Neural cell (in vitro differentiated cells): ENCODE results near the gene LAMA5. TPM values are rescaled to one million over a fixed set of nuclear protein-coding genes. Genes with fewer than 3 reads are reported as not detected.

Source experiments
- H2AFZ ChIP-seq: fragments of 200-600, 300-800 bp; sonication (generic), shearing (Covaris generic); 2 replicates; pipeline ENCODE4 v1.6.0; 2014; ENCODE audit warnings: low read depth, mild to moderate bottlenecking, antibody characterized with exemption, low read length, moderate library complexity
- H3F3A ChIP-seq: fragments of 200-600 bp; shearing (Covaris generic); 2 replicates; pipeline ENCODE4 v1.6.1; 2016; ENCODE audit warnings: mild to moderate bottlenecking, moderate library complexity, mixed read lengths, antibody characterized with exemption, low read length; ENCODE audit not compliant: insufficient read depth, poor library complexity, severe bottlenecking
- H3K27ac ChIP-seq: fragments of 200-600, 300-800 bp; sonication (generic), shearing (Covaris generic); 2 replicates; pipeline ENCODE4 v1.5.1; 2014; ENCODE audit warnings: mild to moderate bottlenecking, low read length, moderate library complexity
- H3K27me3 ChIP-seq: fragments of 300-800, 200-600 bp; sonication (generic), shearing (Covaris generic); 2 replicates; pipeline ENCODE4 v1.6.0; 2014; ENCODE audit warnings: mild to moderate bottlenecking, low read depth, low read length, moderate library complexity; ENCODE audit not compliant: insufficient read depth
- H3K36me3 ChIP-seq: fragments of 300-800, 200-600 bp; sonication (generic), shearing (Covaris generic); 2 replicates; pipeline ENCODE4 v1.5.1; 2014; ENCODE audit warnings: mild to moderate bottlenecking, antibody characterized with exemption, low read length, moderate library complexity; ENCODE audit not compliant: insufficient read depth
- H3K4me2 ChIP-seq: fragments of 300-800, 200-600 bp; sonication (generic), shearing (Covaris generic); 2 replicates; pipeline ENCODE4 v1.6.0; 2014; ENCODE audit warnings: mild to moderate bottlenecking, low read length
- H3K4me3 ChIP-seq: fragments of 300-800, 200-600 bp; sonication (generic), shearing (Covaris generic); 2 replicates; pipeline ENCODE4 v1.5.1; 2014; ENCODE audit warnings: mild to moderate bottlenecking, low read length, moderate library complexity
- H3K79me2 ChIP-seq: fragments of 200-600 bp; shearing (Covaris generic); replicated peaks from 2 replicates; pipeline ENCODE4 v1.6.0; 2014; ENCODE audit warnings: mild to moderate bottlenecking, low read length, moderate library complexity; ENCODE audit not compliant: insufficient read depth
- H3K9ac ChIP-seq: fragments of 300-800, 200-600 bp; sonication (generic), shearing (Covaris generic); 2 replicates; pipeline ENCODE4 v1.6.1; 2016; ENCODE audit warnings: mild to moderate bottlenecking, low read length, mixed read lengths
- H3K9me2 ChIP-seq: fragments of 200-600 bp; shearing (Covaris generic); 2 replicates; pipeline ENCODE4 v1.6.1; 2016; ENCODE audit warnings: mild to moderate bottlenecking, low read length, mixed read lengths; ENCODE audit not compliant: insufficient read depth
- H3K9me3 ChIP-seq: fragments of 200-600, 300-800 bp; sonication (generic), shearing (Covaris generic); 2 replicates; pipeline ENCODE4 v1.6.1; 2016; ENCODE audit warnings: mild to moderate bottlenecking, mixed run types, low read length, moderate library complexity, mixed read lengths
- H4K20me1 ChIP-seq: fragments of 200-600 bp; shearing (Covaris generic); 2 replicates; pipeline ENCODE4 v1.6.1; 2016; ENCODE audit warnings: mild to moderate bottlenecking, mixed run types; ENCODE audit not compliant: insufficient read depth
- CTCF ChIP-seq: fragments of 450-650 bp; IDR thresholded peaks from 2 replicates; pipeline ENCODE4 v1.5.1; 2014; ENCODE audit warnings: antibody characterized with exemption, mild to moderate bottlenecking, moderate library complexity; ENCODE audit not compliant: poor library complexity, severe bottlenecking
- EP300 ChIP-seq: fragments of 450-650 bp; conservative IDR thresholded peaks from 2 replicates; pipeline ENCODE4 v1.6.1; 2014; ENCODE audit warnings: antibody characterized with exemption, mild to moderate bottlenecking, moderate library complexity; ENCODE audit not compliant: poor library complexity, severe bottlenecking
- EZH2 ChIP-seq: fragments of 200-600, 300-800 bp; shearing (Covaris generic), sonication (generic); IDR thresholded peaks from 2 replicates; pipeline ENCODE4 v1.6.1; 2014; ENCODE audit warnings: antibody characterized with exemption, low read length, borderline replicate concordance, mild to moderate bottlenecking; ENCODE audit not compliant: insufficient read depth, poor library complexity, severe bottlenecking
- MXI1 ChIP-seq: fragments of 450-650 bp; conservative IDR thresholded peaks from 2 replicates; pipeline ENCODE4 v1.6.1; 2014; ENCODE audit warnings: antibody characterized with exemption, mild to moderate bottlenecking; ENCODE audit not compliant: poor library complexity, severe bottlenecking
- POLR2AphosphoS5 ChIP-seq: IDR thresholded peaks from 2 replicates; pipeline ENCODE4 v1.6.1; 2012
- RAD21 ChIP-seq: fragments of 450-650 bp; conservative IDR thresholded peaks from 2 replicates; pipeline ENCODE4 v1.6.1; 2014; ENCODE audit warnings: antibody characterized with exemption, mild to moderate bottlenecking, moderate library complexity
- REST ChIP-seq: IDR thresholded peaks from 2 replicates; pipeline ENCODE4 v1.6.1; 2012; ENCODE audit warnings: borderline replicate concordance
- SMC3 ChIP-seq: fragments of 450-650 bp; conservative IDR thresholded peaks from 2 replicates; pipeline ENCODE4 v1.6.1; 2014; ENCODE audit warnings: antibody characterized with exemption, mild to moderate bottlenecking, moderate library complexity; ENCODE audit not compliant: poor library complexity
- TAF1 ChIP-seq: IDR thresholded peaks from 2 replicates; pipeline ENCODE4 v1.6.1; 2012; ENCODE audit warnings: low read depth
- polyA plus RNA-seq: library from polyadenylated mRNA; depleted of rRNA; stranded (reverse); fragments of >200 nt; gene quantifications from 2 replicates; pipeline ENCODE4 v1.2.3, GENCODE V29; 2014

The LAMA5 gene
- polyA plus RNA-seq, 1 donor from 2014 or later: 27.2 TPM

- TF ChIP-seq REST: no peak
- TF ChIP-seq RAD21: no peak
- no peak for TF ChIP-seq EP300
- no peak for TF ChIP-seq POLR2AphosphoS5
- no peak for TF ChIP-seq TAF1
- no peak for TF ChIP-seq CTCF
- TF ChIP-seq EZH2: no peak
- no peak for TF ChIP-seq SMC3
- no peak for TF ChIP-seq MXI1
- Histone ChIP-seq H3K9ac (no peak overlapping the region), H3K36me3 (no peaks in the 10 kb centered on the region), H4K20me1 (no peaks in the 10 kb centered on the region), H3K79me2 (no peaks in the 10 kb centered on the region), H3K27ac (no peak overlapping the region), H3K4me2 (no peak overlapping the region), H3K9me3 (no peaks in the 10 kb centered on the region), H3K27me3 (no peaks in the 10 kb centered on the region), H3F3A (no peaks in the 10 kb centered on the region), H2AFZ (no peak overlapping the region), H3K9me2 (no peaks in the 10 kb centered on the region), H3K4me3 (no peak overlapping the region)
Measured at GRCh38 chr20:62345681-62346370, 21.3 kb downstream of the LAMA5 start.

- Histone ChIP-seq H3K79me2 (no peaks in the 10 kb centered on the region), H4K20me1 (no peaks in the 10 kb centered on the region), H2AFZ (no peak overlapping the region), H3K9ac (no peak overlapping the region), H3K27me3 (no peaks in the 10 kb centered on the region), H3K4me3 (no peak overlapping the region), H3F3A (no peaks in the 10 kb centered on the region), H3K9me2 (no peaks in the 10 kb centered on the region), H3K9me3 (no peaks in the 10 kb centered on the region), H3K36me3 (no peaks in the 10 kb centered on the region), H3K27ac (no peak overlapping the region), H3K4me2 (no peak overlapping the region)
- TF ChIP-seq SMC3: no peak
- no peak for TF ChIP-seq REST
- no peak for TF ChIP-seq RAD21
- no peak for TF ChIP-seq EZH2
- TF ChIP-seq POLR2AphosphoS5: no peak
- TF ChIP-seq CTCF: no peak
Measured at GRCh38 chr20:62344782-62345181, 22.3 kb downstream of the LAMA5 start.
